ENCODE results near the gene MACROD2.

Gene MACROD2

GRCh38 chr20:14709439-14709838 is 714.1 kb downstream of the MACROD2 start:
- DNase-seq (ENCODE audit: low read depth) = no peak

GRCh38 chr20:14710951-14711350 is 715.6 kb downstream of the MACROD2 start:
- no peak for DNase-seq (ENCODE audit: low read depth)

- no peak for DNase-seq (ENCODE audit: low read depth)
Observed at GRCh38 chr20:14711652-14712051, 716.3 kb downstream of the MACROD2 start.

- DNase-seq (ENCODE audit: low read depth) = no peak
Observed at GRCh38 chr20:14712302-14712739, 717.0 kb downstream of the MACROD2 start.

- DNase-seq (ENCODE audit: low read depth) = no peak
Observed at GRCh38 chr20:14715400-14715799, 720.1 kb downstream of the MACROD2 start.

GRCh38 chr20:14716351-14716801 is 721.1 kb downstream of the MACROD2 start:
- no peak for DNase-seq (ENCODE audit: low read depth)

- DNase-seq (ENCODE audit: low read depth) = no peak
Observed at GRCh38 chr20:14717134-14717999, 722.1 kb downstream of the MACROD2 start.

GRCh38 chr20:14720251-14720650 is 724.9 kb downstream of the MACROD2 start:
- no peak for DNase-seq (ENCODE audit: low read depth)

- DNase-seq (ENCODE audit: low read depth) = no peak
Observed at GRCh38 chr20:14721926-14722452, 726.7 kb downstream of the MACROD2 start.

- no peak for DNase-seq (ENCODE audit: low read depth)
Observed at GRCh38 chr20:14723614-14724013, 728.3 kb downstream of the MACROD2 start.

- no peak for DNase-seq (ENCODE audit: low read depth)
Observed at GRCh38 chr20:14724036-14724435, 728.7 kb downstream of the MACROD2 start.

- DNase-seq (ENCODE audit: low read depth) = no peak
Observed at GRCh38 chr20:14724468-14724867, 729.2 kb downstream of the MACROD2 start.

- no peak for DNase-seq (ENCODE audit: low read depth)
Observed at GRCh38 chr20:14726591-14726990, 731.3 kb downstream of the MACROD2 start.

- no peak for DNase-seq (ENCODE audit: low read depth)
Observed at GRCh38 chr20:14727485-14728150, 732.3 kb downstream of the MACROD2 start.

GRCh38 chr20:14729390-14729789 is 734.1 kb downstream of the MACROD2 start:
- DNase-seq (ENCODE audit: low read depth) = no peak

GRCh38 chr20:14732343-14732742 is 737.0 kb downstream of the MACROD2 start:
- no peak for DNase-seq (ENCODE audit: low read depth)

- DNase-seq (ENCODE audit: low read depth) = no peak
Observed at GRCh38 chr20:14732996-14733395, 737.7 kb downstream of the MACROD2 start.

- no peak for DNase-seq (ENCODE audit: low read depth)
Observed at GRCh38 chr20:14740380-14740779, 745.1 kb downstream of the MACROD2 start.

- DNase-seq (ENCODE audit: low read depth) = no peak
Observed at GRCh38 chr20:14741616-14742015, 746.3 kb downstream of the MACROD2 start.

- DNase-seq (ENCODE audit: low read depth) = no peak
Observed at GRCh38 chr20:14744723-14745122, 749.4 kb downstream of the MACROD2 start.

- DNase-seq (ENCODE audit: low read depth) = no peak
Observed at GRCh38 chr20:14745830-14746229, 750.5 kb downstream of the MACROD2 start.

- no peak for DNase-seq (ENCODE audit: low read depth)
Observed at GRCh38 chr20:14751191-14751590, 755.9 kb downstream of the MACROD2 start.

- no peak for DNase-seq (ENCODE audit: low read depth)
Observed at GRCh38 chr20:14757728-14758127, 762.4 kb downstream of the MACROD2 start.

Measured in stimulated activated CD8-positive, alpha-beta memory T cell treated with anti-CD3 and anti-CD28 coated beads, Interleukin-15, amount 100 ng/mL, for 24 hours (primary cell).